Ovary (tissue), 9 donors: ENCODE measurements around the gene PDZD4. TPM values are rescaled to one million over a fixed set of nuclear protein-coding genes. Genes with fewer than 3 reads are reported as not detected.

Source experiments
- DNase-seq, 5 donors: peaks; one replicate each; pipeline ENCODE4 v3.0.0-alpha.2; 2019 to 2020
- H3K27ac ChIP-seq, 2 donors: fragments of 200-600 bp; one replicate each; pipeline versions ENCODE4 v1.5.1 to v1.8.0; 2019 to 2022
- H3K27me3 ChIP-seq: fragments of 200-600 bp; one replicate; pipeline ENCODE4 v1.8.0; 2022
- H3K36me3 ChIP-seq: fragments of 200-600 bp; sonication (generic); one replicate; pipeline ENCODE4 v1.5.1; 2019
- H3K4me1 ChIP-seq: one replicate; pipeline ENCODE4 v1.8.1; 2013; ENCODE audit warnings: mild to moderate bottlenecking, moderate library complexity; ENCODE audit not compliant: insufficient read depth
- H3K4me3 ChIP-seq: fragments of 200-600 bp; sonication (generic); one replicate; pipeline ENCODE4 v1.5.1; 2017
- H3K9me3 ChIP-seq, 2 donors: fragments of 200-600 bp in 1 of 2; sonication (generic) in 1 of 2; one replicate each; pipeline versions ENCODE4 v1.5.1 to v1.8.1; 2013 to 2019; ENCODE audit warnings: mild to moderate bottlenecking in 1 of 2, moderate library complexity in 1 of 2
- CTCF ChIP-seq, 3 donors: fragments of 450-650 bp in 2 of 3; fragments of 200-600 bp in 1 of 3; IDR thresholded peaks; one replicate each; pipeline versions ENCODE4 v1.5.1 to v1.8.0; 2016 to 2022; ENCODE audit warnings: antibody characterized with exemption in 3 of 3, mild to moderate bottlenecking in 1 of 3
- EP300 ChIP-seq: sonication (generic); formaldehyde crosslinking; IDR thresholded peaks from one replicate; pipeline ENCODE4 v1.6.1; 2017; ENCODE audit warnings: antibody characterized with exemption
- POLR2A ChIP-seq: fragments of 450-650 bp; IDR thresholded peaks from one replicate; pipeline ENCODE4 v1.6.1; 2017; ENCODE audit warnings: antibody characterized with exemption, mild to moderate bottlenecking, moderate library complexity
- WGBS, 3 donors: extraction: QIAGEN DNeasy Blood & Tissue Kit in 1 of 3; methylation state at CpG; one replicate each; pipeline versions ENCODE4 v1.1.5 to v1.1.7; 2013 to 2017; 5-methylcytosine and 5-hydroxymethylcytosine counted together
- intact Hi-C, 4 donors: fragments of 100-400 bp; cut with DNase I; formaldehyde crosslinking; loops; one replicate each; pipeline versions ENCODE4 v1.11.0 to v1.15.1; 2022 to 2023
- polyA plus RNA-seq, 2 donors: library from polyadenylated mRNA; stranded (reverse); fragments of 200-250 nt in 1 of 2; fragments of 350-450 nt in 1 of 2; fragmentation: Illumina TruSeq in 1 of 2; extraction: RNeasy Lipid Tissue Mini Kit (QIAGEN cat#74804) in 1 of 2; gene quantifications; one replicate each; pipeline ENCODE4 v1.2.3, GENCODE V29; 2013 to 2014
- total RNA-seq, 7 donors: library from RNA; depleted of rRNA in 2 of 7; stranded (reverse); fragments of >200 nt in 2 of 7; fragmentation: NEBNext Ultra II Directional in 3 of 7; extraction: Animal tissue kit (Norgen Biotek cat#: 25700) in 3 of 7; gene quantifications; one replicate each; pipeline versions ENCODE4 v1.1.0 to v1.2.4, GENCODE V29; 2016 to 2023
- donor health status: DM: no; HTN: no; CAD: no; lungs with moderate emphysema.
- donor health status: DM: no; HTN: no; CAD: no.
- donor health status: Bipolar disorder and iron deficiency.
- donor health status: DM: yes; HTN: yes; CAD: no.
- donor health status: DM: no; HTN: no; CAD: no.
- donor health status: DM: yes; HTN: yes; CAD: no.

The PDZD4 gene
- total and polyA plus RNA-seq, 9 donors, result 0.73 to 8.6 (median 2.2) TPM

GRCh38 chrX:153868576-153869472 is 38.5 kb upstream of the PDZD4 start:
- Histone ChIP-seq H3K36me3 (no peaks in the 10 kb centered on the region), H3K4me3 (no peak overlapping the region), H3K27me3 (no peaks in the 10 kb centered on the region), H3K4me1 (no peaks in the 10 kb centered on the region), H3K9me3 (no peaks in the 10 kb centered on the region), H3K27ac (no peak overlapping the region)
- WGBS, 3 donors, result 82 to 89% (median 82%) methylated on average over 26 of the region's 26 CpGs
- no peak for DNase-seq
- TF ChIP-seq EP300 (no peak), CTCF (IDR thresholded peaks at IDR 0.05) (no peak), POLR2A (no peak)
- intact Hi-C loops, result no loop called here

- H3K4me1 ChIP-seq, result no peaks in the 10 kb centered on the region
- no peaks in the 10 kb centered on the region for H3K36me3 ChIP-seq
- H3K9me3 ChIP-seq, result no peaks in the 10 kb centered on the region
- H3K27me3 ChIP-seq, result no peaks in the 10 kb centered on the region
- DNase-seq, result no peak
- no peak overlapping the region for H3K27ac ChIP-seq
- intact Hi-C loops, result no loop called here
- no peak overlapping the region for H3K4me3 ChIP-seq
- WGBS, 3 donors, result 87 to 90% (median 89%) methylated on average over 13 of the region's 13 CpGs
- TF ChIP-seq POLR2A (no peak), CTCF (IDR thresholded peaks at IDR 0.05) (no peak), EP300 (no peak)
These were observed 37.3 kb upstream of the PDZD4 start for GRCh38 chrX:153867671-153868070.

- H3K27ac ChIP-seq, result no peak overlapping the region
- TF ChIP-seq EP300, result no peak
- TF ChIP-seq POLR2A, result no peak
- TF ChIP-seq CTCF (IDR thresholded peaks at IDR 0.05), result no peak
- no peaks in the 10 kb centered on the region for H3K9me3 ChIP-seq
- no peaks in the 10 kb centered on the region for H3K4me1 ChIP-seq
- intact Hi-C loops, result no loop called here
- 76 to 80% (median 79%) methylated on average over 9 of the region's 9 CpGs for WGBS, 3 donors
- H3K4me3 ChIP-seq, result no peak overlapping the region
- no peaks in the 10 kb centered on the region for H3K27me3 ChIP-seq
- no peaks in the 10 kb centered on the region for H3K36me3 ChIP-seq
- no peak for DNase-seq
These were observed 36.8 kb upstream of the PDZD4 start for GRCh38 chrX:153867139-153867538.

DNA sequence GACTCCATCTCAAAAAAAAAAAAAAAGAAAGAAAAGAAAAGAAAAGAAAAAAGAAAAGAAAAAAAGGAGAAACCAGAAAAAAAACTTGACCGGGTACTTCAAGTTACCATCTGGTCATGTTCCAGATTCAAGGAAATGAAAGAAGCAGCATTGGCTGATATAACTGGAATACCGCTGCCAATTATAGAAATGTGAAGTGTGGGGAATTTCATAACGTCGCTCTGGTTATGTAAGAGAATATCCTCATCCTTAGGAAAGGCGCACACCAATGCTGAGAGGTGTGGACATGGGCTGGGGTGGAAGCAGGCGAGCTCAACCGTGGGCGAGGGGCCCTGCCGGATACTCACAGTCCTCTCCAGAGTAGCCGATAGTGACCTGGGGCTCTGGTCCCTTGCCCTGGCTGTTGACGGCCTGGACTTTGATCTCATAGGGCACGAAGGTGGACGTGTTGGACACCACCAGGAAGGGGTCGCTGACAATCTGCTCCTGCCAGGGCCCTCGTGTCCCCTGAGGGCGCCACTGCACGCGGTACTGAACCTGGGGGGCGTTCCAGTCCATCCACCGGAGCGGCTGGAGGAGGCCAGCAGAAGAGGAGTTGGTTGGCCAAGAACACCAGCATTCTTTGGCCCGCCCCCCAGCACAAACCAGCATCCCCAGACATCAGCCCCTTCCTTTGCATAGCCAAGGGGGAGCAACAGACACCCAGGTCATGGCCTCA is 36.1 kb upstream of the PDZD4 start:
- no peaks in the 10 kb centered on the region for H3K9me3 ChIP-seq

More for the DNA sequence above, 36.1 kb upstream of the PDZD4 start:
- TF ChIP-seq EP300 (no peak), CTCF (IDR thresholded peaks at IDR 0.05) (no peak), POLR2A (no peak)
- Histone ChIP-seq H3K27me3 (no peaks in the 10 kb centered on the region), H3K4me3 (no peak overlapping the region), H3K4me1 (no peaks in the 10 kb centered on the region), H3K27ac (no peak overlapping the region), H3K36me3 (no peaks in the 10 kb centered on the region)
- 82 to 86% (median 84%) methylated on average over 20 to 22 of the region's 22 CpGs for WGBS, 3 donors
- intact Hi-C loops, result no loop called here
- DNase-seq, result no peak
